AG08396 (cell line): ENCODE data around the gene CCDC175.

ENCODE experiments used
- DNase-seq: peaks from one replicate; pipeline ENCODE4 v3.0.0; 2012; ENCODE audit warnings: low spot score, mixed read lengths

Gene CCDC175

DNA sequence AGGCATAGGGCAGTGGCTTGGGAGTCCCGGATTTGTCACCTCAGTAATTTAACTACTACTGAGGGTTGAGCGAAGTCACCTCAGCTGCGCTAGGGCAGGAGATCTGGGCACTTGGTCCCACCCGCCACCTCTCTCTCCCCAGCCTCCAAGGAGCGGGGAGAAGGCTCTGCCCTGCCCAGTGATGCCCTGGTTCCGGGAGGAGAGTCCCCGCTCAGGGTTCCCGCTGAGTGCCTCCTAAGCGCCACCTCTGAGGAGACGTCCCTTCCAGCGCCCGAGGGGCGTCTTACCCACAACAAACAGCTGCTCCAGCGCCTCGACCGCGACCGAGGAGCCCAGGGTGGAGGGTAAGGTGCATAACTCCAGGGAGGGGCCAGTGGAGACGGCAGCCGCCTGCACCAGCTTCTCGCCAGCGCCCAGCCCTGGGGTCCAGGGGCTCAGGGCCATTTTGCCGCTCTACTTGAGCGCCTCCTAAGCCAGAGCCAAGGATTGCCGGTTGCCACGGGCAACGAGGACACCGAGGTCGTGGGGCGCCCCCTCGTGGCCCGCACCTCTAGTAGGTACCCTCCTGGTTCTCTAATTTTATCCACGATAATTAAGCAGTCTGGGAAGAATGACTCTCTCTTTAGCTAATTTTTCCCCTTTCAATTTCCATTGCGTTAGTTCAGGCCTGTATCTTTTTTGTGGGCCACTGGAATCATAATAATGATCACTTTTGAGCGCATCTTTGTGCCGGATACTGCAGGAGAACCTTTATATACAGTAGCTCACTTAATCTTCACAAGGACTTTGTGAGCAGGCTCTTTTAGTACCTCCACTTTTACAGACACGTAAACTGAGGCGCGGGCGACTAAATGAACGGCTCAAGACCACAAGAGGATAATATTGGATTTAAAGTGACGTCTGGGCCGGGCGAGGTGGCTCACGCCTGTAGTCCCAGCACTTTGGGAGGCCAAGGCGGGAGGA lies at the start of gene CCDC175:
TSS of gene CCDC175 (minus strand) at position 481 of the 963 bp plus-strand sequence. CDS start at position 444, 37 bp downstream.
- peak; percentile 73 for DNase-seq

DNA sequence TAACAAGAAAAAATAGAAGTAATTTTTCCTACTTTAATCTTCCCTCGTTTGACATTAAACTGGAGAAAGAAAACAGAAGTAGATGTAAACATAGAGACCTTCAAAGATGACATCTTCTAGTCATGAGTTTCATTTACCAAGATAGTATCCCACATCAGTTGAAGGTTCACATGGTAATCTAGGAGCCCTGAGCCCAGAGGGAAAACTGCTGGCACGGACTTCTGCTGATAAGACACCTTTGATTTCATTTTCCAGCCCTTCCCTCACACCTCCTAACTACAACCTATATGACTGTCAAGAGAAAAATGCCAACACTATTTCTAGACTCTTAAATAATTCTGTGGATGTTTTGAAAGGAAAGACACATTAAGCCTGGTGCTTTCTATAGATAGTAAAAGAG lies 46.0 kb upstream of the CCDC175 start:
- DNase-seq = no peak

DNA sequence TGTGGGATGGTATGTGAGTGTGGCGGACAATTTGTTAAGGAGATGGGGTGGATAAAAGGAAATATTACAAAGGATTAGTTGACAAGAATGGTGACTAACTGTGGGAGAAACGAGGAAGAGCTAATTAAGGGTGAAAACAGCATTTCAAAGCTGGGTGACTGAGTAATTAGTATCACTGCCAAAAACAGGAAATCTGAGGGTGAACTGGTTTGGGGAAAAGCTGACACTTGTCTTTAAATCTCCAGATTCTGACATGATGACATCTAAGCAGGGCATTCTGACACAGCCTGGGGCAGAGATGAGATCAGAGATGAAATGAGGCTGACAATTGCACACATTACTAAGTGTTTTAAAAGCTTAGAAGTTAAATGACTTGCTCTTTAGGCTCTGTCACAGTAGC lies 42.4 kb upstream of the CCDC175 start:
- no peak for DNase-seq

DNA sequence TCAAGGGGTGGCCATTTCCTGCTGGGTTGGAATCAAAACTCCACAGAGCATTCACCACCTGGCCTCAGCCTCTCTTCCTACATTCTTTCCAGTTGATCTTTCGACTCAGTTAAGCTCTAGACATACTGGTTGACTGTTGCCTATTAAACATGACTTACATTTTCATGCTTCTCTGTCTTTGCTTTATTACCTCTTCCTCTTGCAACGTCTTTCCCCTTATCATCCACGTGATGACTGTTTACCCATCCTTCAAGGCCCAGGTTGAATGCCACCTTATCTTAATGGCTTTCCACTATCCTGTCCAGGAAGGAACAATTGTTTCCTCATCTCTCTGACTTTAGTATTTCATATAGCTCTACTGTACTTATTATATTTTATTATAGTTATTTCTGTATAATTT lies 24.4 kb upstream of the CCDC175 start:
- no peak for DNase-seq

DNA sequence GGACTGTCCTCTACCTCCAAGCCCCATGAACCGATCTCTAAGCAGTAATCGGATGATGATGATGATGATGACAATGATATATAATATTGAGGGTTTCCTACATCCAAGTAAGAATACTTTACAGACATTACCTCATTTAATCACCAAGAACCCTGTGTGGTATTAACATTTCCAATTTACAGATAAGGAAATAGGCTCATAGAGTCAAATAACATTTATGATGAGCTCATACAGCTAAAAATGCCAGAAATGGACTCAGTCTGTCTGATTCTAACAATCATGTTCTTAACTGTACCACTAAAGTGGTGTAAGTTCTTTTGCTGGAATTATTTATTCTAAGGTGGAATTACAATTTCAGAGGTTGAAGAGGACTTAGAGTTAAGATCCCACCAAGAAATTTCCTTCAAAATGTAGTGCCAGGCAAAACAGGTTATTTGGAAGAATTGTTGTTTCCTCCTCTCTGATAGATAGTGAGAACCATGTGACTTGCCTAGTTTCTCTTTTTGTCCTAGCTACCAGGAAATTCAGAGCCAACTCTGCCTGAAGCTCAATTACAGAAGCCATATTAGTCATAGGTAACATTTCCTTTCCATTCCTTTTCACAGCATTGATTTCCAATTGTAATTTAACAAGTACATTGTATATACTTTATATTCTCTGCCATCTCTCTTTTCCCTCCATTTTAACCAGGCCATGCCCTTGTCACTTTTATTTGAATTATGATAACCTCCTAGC lies 23.8 kb upstream of the CCDC175 start:
- no peak for DNase-seq

DNA sequence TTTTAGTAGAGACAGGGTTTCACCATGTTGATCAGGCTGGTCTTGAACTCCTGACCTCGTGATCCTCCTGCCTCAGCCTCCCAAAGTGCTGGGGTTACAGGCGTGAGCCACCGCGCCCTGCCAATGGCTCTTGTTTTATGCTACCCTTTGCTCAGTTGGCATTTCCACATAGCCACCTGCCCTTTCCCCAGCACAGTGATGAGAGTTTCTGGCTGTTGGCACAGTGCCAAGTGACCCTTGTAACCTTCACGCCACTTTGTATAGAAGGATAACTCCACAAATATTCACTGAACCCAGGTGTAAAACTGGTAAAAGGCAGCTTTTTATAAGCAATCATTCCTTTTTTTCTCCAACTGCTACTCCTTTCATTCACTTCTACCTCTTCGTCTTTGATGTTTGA lies 18.5 kb upstream of the CCDC175 start:
- DNase-seq = no peak

DNA sequence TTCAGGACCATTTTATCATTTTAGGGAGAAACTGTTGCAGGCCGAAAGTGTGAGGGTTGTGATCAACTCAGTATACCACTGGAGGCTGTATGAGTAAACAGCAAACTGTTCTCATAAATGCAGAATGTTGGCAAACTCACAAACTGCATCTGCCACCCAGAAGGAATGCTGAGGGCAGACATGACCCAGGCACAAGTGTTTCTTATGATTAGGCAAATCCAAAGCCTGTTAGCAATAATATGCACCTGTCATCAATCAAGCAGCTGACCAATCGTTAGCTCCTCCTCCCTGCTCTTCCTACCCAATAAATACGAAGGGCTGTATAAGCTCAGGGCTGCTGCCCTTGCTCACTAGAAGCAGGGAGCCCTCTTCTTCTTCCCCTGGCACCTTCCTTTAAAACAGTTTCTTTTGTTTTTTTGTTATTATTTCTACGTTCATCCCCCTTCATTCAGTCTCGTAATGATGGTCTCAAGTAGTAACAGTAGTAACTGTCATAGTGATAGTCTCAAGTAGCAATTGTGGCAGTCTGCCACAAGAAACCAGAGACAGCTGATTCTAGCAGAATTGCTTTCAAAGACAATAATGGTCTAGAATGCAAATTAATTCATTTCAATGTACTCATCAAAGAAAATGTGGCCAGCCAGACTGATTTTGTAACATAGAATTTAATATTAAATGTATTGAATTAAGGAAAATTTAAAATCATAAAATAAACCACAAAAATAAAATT lies 15.2 kb upstream of the CCDC175 start:
- no peak for DNase-seq

DNA sequence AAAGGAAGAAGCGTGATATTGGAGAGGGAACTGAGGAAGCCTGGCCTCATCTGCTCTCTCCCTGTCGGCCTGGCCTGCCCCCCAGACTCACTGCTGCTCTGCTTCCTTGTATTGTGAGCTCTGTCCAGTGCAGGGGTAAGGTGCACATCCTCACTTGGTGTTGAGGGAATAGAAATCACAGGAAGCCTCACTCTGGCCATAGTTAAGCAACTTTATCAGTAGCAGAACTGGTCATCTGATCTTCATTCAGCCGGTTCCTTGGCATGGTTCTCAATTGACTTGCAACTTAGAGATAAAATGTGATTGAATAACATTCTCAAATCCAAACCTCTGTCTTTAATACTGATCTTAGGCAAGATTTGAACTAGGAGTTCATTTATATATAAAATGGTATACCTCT lies 11.5 kb upstream of the CCDC175 start:
- DNase-seq = no peak

DNA sequence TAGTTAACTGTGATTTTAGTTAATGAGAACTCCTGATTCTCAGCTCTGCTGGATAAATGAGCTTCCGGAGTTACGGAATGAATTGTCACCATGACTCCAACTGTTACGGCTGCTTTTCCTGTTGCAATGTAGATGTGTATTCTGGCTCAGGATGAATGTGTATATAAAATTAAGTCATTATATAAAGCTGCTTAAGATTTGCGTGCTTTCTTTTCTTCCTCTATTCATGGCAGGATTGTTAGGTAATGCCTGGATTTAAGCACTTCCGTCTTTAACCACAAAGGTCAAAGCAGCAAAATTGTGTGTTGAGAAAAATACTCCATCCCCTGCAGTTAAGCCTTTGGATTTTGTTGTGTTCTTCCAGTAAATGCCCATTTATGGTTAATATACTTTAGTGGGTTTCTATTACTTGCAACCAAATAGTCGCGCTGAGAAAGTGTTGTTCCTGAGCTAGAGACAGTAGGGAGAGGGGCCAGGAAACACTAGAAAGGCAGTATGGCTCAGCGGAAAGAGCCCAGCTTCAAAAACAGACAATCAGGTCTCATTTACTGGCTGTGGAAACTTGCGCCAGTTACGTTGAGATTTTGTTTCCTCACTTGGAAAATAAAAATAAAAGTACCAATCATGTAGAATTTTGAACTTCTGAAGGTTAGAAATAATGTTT lies 9.4 kb upstream of the CCDC175 start:
- DNase-seq = no peak

DNA sequence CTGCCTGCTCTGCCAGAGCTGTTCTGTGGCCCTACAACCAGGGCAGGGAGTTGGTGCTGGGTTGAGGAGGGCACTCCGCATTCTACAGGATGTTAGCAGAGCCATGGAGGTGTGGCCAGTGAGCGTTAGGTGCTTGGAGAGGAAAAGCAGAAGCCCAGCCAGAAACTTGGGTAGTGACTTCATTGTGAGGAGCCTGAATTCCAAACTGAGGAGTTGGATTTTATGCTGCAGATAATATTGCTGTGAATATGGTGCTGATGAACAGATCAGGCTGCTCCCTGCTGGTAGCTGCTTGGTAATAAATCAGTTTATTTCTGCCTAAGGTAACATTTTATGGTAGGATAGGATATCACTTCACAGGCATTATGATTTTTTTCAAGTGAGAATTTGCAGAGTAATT lies 7.1 kb upstream of the CCDC175 start:
- peak; percentile 36 for DNase-seq

DNA sequence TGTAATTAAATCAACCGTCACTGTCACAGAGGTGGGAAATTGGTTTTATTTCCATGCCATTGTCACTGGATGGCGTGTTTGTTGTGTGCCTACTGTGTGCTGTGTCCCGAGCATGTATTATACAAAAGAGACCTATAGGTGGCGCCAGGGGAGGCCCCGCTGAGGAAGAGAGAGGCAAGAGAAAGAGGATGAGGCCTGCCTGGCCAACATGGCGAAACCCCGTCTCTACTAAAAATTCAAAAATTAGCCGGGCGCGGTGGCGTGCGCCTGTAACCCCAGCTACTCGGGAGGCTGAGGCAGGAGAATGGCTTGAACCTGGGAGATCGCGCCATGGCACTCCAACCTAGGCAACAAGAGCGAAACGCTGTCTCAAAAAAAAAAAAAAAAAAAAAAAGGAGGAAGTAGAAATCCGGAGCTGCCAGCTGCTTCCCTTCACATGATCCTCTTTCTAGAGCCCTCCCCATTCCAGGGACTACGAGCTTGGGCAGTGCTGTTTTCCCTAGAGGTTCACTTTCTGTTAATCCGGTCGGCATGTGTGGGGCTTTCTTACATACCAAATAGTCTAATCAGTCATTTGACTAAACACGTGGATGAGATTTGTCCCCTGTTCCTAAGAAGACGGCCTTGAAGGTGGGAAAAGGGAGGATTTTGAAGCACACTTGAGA lies 6.4 kb upstream of the CCDC175 start:
- DNase-seq = no peak

DNA sequence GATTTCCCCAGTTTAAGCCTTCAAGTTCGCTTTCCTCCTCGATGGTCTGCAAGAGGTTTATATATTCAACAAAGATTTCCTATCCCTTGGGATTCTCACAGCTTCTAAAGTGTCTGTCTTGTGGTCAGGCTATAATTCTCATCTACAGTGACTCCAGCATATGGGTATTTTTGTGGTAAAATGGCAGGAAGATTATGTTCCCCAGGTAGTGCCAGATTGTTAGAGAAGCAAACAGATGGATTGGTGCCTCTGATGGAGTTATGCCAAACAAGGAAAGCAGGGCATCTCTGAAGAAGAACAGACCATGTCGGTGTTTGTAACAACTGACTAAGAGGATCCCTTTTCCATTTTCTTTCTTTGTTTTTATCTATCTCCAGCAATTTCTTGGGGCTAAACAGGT lies 5.5 kb upstream of the CCDC175 start:
- DNase-seq = no peak

DNA sequence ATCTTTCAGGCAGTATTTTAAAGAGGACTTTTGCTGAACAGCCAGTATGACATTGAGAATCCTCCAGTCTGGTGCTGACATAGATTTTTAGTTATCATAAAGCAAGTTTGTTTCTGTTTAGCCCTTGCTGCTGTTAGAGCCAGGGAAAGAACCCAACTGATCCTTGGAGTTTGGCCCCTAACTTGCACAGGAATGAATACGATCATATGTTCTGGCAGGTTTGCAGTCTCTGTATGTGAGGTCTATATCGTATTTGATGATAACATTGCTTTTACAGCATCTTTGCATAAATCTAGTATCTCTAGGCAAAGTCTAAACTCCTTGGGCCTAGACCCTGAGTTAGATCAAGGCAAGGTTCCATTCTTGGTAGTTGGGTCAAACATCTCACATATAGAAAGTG lies 4.3 kb upstream of the CCDC175 start:
- no peak for DNase-seq

DNA sequence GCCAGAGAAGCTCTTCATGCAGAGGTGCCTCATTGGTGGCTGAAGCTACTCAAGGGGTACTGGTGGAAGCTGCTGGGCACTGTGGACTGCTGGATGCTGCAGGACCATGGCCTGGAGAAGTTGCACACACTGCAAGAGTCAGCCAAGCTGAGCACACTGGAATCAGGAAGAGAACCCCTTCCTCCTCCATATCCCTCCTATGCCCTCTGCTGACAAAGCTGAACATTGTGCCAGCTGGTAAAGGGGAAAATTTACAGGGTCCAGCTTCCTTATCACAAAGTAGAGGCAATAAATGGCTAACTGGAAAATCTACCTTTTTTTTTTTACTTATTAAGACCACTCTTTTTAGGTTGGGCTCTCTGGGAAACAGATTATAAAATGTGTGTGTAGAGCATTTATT lies 6.5 kb downstream of the CCDC175 start:
- DNase-seq = no peak

DNA sequence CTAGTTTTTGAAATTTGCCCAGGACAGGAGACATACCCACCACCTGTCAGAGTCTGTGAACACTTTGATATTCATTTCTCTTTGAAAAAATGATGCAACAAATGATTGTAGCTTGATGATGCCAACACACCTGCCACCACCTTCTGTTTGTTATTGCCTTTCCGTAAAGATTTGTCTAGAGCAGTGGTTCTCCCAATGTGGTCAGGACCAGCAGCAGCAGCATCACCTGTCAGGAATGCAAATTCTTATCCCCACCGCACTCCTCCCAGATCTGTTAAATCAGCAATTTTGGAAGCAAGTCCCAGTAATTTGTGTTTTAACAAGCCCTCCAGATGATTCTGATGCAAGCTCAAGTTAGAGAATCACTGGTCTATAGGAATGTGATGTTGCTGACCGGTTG lies 9.9 kb downstream of the CCDC175 start:
- no peak for DNase-seq

DNA sequence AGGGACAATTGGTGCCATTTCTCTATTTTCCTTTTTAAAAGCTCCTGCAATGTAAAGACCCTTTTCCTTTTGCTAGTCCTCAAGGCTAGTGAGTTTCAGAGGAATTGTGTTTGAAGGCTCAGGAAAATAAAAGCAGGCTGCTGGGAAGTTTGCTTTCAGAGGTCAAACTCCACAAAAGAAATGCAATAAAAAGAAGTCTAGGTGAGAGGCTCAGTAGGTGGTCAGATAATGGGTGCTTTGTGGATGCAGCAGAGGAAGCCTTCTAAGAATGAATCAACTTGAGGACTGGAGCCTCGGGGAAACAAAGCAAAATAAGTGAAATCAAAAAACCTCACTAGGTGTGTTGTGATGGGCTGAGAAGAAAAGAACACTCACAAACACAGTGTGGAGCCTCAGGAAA lies 10.3 kb downstream of the CCDC175 start:
- DNase-seq = no peak

DNA sequence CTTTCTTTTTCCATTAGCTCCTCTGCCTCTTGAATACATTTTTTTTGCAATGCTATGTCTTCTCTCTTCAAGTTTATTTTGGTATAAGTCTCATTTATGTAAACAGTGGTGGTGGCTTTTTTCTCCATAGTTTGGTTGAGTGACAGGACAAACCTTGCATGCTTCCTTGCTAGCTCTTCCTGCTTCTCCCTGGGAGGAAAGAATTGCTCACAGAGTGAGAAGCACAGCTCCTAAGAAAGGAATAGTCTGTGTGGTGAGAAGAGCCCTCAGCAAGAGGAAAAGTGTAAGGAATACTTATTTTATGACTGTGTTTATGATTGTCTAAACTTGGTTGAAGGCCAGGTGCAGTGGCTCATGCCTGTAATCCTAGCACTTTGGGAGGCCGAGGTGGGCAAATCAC lies 11.5 kb downstream of the CCDC175 start:
- no peak for DNase-seq

DNA sequence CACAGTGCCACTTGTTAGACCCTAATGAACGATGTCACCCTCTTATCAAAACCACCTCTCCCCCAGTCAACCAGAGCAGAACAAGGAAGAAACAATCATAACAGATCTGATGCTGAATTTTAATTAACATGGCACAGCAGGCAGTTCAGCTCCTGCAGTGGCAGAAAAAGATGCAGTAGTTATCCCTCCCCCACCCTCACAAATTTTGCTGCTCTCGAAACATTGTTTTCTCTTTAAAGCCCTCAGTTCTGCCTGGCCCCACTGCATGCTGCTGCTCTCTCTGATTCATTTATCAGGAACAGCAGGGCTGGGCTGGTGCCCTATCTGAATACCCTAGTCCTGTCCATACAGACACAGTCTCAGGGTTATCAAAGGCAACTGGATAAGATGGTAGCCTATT lies 12.2 kb downstream of the CCDC175 start:
- DNase-seq = no peak

DNA sequence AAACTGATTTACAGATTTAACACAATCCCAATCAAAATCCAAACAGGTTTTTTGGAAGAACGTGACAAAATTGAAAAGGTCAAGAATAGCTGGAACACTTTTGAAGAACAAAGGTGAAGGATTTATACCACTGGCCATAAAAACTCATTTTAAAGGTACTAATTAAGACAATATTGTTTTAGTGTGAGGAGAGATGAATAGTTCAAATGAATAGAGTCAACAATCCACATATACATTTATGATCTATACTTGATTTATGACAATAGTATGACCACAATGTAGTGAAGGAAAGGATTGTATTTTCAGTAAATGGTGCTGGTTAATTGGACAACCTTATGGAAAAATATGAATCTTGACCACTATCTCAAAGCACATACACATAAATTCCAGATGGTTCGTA lies 29.3 kb downstream of the CCDC175 start:
- no peak for DNase-seq

DNA sequence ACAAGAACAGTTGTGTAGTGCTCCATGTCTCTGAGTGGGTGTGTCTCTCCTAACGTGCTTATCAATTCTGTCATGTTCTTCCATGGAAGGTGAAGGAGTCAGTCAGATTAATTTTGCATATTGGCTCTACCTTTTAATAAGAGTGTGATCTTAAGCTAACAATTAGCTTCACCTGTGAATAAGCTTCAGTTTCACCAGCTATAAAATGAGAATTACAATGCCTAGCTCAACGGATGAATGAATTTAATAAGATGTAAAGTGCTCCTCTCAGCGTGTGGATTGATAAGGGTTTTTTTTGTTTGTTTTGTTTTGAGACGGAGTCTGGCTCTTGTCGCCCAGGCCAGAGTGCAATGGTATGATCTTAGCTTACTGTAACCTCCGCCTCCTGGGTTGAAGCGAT lies 32.7 kb downstream of the CCDC175 start:
- no peak for DNase-seq

DNA sequence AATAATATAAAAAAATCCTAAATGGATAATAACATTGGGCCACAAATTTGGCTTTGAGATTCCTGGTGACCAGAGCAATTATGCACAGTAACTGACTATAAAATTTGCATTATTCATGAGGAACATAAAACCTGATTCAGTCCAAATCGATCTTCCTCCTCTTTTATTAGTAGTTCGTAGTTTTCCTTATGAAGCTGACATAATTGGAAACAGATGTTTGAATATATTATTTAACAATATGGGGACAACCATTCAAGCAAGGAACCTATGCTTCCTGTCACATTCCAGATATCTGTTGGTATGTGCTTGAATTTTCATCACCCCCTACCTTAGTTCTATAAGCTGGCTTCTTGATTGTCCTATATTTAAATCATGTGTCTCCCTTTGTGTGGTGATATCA lies 34.9 kb downstream of the CCDC175 start:
- DNase-seq = no peak

DNA sequence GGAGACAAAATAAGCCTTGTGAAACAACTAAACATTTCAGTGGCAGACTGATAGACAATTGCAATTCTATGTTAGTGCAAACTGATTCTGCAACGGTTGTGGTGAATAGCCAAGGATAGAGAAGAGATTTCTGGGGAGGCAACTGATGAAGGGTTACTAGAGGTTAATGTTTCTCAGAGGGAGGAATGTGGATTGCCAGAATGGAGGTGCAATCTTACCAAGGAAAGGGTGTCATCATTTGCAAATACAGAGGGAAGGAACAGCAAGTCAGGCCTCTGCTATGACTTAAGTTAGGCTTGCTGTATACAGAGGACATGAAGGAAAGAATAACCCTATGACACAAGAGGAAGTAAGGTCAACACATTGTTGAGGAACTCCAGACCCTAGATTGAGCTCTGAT lies 35.8 kb downstream of the CCDC175 start:
- no peak for DNase-seq
